GM12872 (cell line): ENCODE results near the gene ZNF860.

Experiments
- CTCF ChIP-seq: IDR thresholded peaks from 3 replicates; pipeline ENCODE4 v1.5.1; 2011; ENCODE audit warnings: low read depth, mild to moderate bottlenecking, low read length, moderate library complexity; ENCODE audit not compliant: insufficient read depth

The ZNF860 gene

GRCh38 chr3:32037932-32038267 is 56.4 kb downstream of the ZNF860 start:
- no peak for TF ChIP-seq CTCF

GRCh38 chr3:32041316-32041715 is 59.8 kb downstream of the ZNF860 start:
- TF ChIP-seq CTCF = no peak
